Stomach (tissue), 9 donors: ENCODE data around the gene PTCH2. TPM values are rescaled to one million over a fixed set of nuclear protein-coding genes. Genes with fewer than 3 reads are reported as not detected.
A peak's percentile ranks its signal among the peaks of the same experiment; 100 is the strongest.

Experiments used
- DNase-seq, 2 donors: peaks; one replicate each; pipeline versions ENCODE4 v3.0.0 to v3.0.0-alpha.2; 2013 to 2019
- H3K27ac ChIP-seq, 5 donors: fragments of 200-600 bp in 4 of 5; sonication (generic) in 4 of 5; one replicate each; pipeline ENCODE4 v1.5.1; 2013 to 2019; ENCODE audit warnings: mild to moderate bottlenecking in 1 of 5, moderate library complexity in 1 of 5
- H3K27me3 ChIP-seq, 3 donors: fragments of 200-600 bp; sonication (generic); one replicate each; pipeline ENCODE4 v1.5.1; 2017 to 2019; ENCODE audit warnings: mixed run types in 1 of 3
- H3K36me3 ChIP-seq, 4 donors: fragments of 200-600 bp; sonication (generic); 1 replicate in 3 of 4; 2 replicates in 1 of 4; pipeline ENCODE4 v1.5.1; 2016 to 2019
- H3K4me1 ChIP-seq, 4 donors: fragments of 200-600 bp; sonication (generic); one replicate each; pipeline ENCODE4 v1.5.1; 2016 to 2019
- H3K4me3 ChIP-seq, 4 donors: fragments of 200-600 bp; sonication (generic) in 3 of 4; one replicate each; pipeline ENCODE4 v1.5.1; 2016 to 2019; ENCODE audit warnings: mild to moderate bottlenecking in 1 of 4
- H3K9me3 ChIP-seq, 4 donors: fragments of 200-600 bp; sonication (generic); one replicate each; pipeline ENCODE4 v1.5.1; 2016 to 2019
- EP300 ChIP-seq: sonication (generic); formaldehyde crosslinking; IDR thresholded peaks from one replicate; pipeline ENCODE4 v1.6.1; 2017; ENCODE audit warnings: antibody characterized with exemption
- POLR2A ChIP-seq, 4 donors: fragments of 450-650 bp; IDR thresholded peaks; one replicate each; pipeline ENCODE4 v1.6.1; 2016; ENCODE audit warnings: antibody characterized with exemption in 4 of 4, control low read depth in 2 of 4, mild to moderate bottlenecking in 1 of 4, moderate library complexity in 1 of 4
- POLR2AphosphoS5 ChIP-seq, 3 donors: sonication (generic); formaldehyde crosslinking; IDR thresholded peaks; one replicate each; pipeline ENCODE4 v1.6.1; 2016; ENCODE audit warnings: antibody characterized with exemption in 3 of 3
- WGBS, 5 donors: extraction: QIAGEN DNeasy Blood & Tissue Kit in 3 of 5; methylation state at CpG; one replicate each; pipeline versions ENCODE4 v1.1.5 to v1.1.7; 2013 to 2018; 5-methylcytosine and 5-hydroxymethylcytosine counted together
- intact Hi-C: fragments of 100-400 bp; cut with DNase I; formaldehyde crosslinking; loops from one replicate; pipeline ENCODE4 v1.15.1; 2023; ENCODE audit warnings: low total_unique reads
- polyA plus RNA-seq, 3 donors: library from polyadenylated mRNA; stranded (reverse); fragments of 200-250 nt; gene quantifications; one replicate each; pipeline ENCODE4 v1.2.3, GENCODE V29; 2013
- total RNA-seq, 5 donors: library from RNA; depleted of rRNA; stranded (reverse); fragments of >200 nt; gene quantifications; one replicate each; pipeline versions ENCODE4 v1.1.0 to v1.2.3, GENCODE V29; 2014 to 2016
- TF ChIP-seq, protein P1 (sequence below), 7 experiments: fragments of 450-650 bp in 4 of 7; fragments of 200-600 bp in 3 of 7; sonication (generic) in 3 of 7; IDR thresholded peaks; one replicate each; pipeline ENCODE4 v1.5.1; 2016 to 2019; ENCODE audit warnings: antibody characterized with exemption in 7 of 7, control low read depth in 2 of 7, mild to moderate bottlenecking in 1 of 7
- donor health status: healthy with polysubstance abuse.
- donor health status: Bipolar disorder and iron deficiency.
- donor health status: healthy.

Gene PTCH2
- total and polyA plus RNA-seq, 8 donors, result under 0.01 to 2.3 (median 0.40) TPM; not detected in 2

DNA sequence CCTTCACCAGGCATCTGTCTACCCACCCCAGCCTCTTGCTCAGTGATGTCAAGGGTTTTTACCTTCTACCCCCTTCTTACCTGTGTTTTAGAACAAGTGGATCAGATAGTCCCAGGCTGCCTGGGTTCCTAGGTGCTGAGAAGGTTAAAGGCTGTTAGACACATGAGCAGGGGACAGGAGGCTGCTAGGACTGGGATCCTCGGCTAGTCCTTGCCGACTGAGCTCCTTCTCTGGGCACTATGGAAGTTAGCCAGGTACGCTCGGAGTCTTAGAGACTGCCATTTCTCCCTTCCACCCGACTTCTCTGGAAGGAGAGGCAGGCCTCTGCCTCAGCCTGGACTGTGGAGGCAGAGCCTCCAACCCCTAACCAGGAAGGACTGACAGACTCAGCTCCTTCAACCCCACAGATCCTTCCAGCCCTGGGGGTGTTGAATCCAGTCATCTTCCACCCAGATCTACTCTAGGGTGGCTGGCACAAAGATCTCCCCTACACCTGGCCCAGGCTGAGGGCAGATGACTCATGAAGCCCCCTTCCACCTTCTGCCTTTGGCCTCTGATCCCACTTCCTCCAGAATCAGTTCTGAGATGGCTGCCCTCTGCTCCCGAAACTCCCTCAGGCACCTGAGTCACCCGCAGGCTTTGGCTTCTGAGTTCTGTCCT lies 36.2 kb downstream of the PTCH2 start, which contains the start of gene DYNLT4:
Gene DYNLT4, minus strand, starts transcription at position 648 of the 660 bp plus-strand sequence. CDS start 683 bp downstream, outside the sequence.
- DNase-seq, result no peak
- Histone ChIP-seq H3K27me3 (no peaks in the 10 kb centered on the region), H3K9me3 (no peaks in the 10 kb centered on the region), H3K27ac (peak within 1 kb of the TSS; percentile 83 to 99 (median 97)), H3K4me3 (peak within 1 kb of the TSS; percentile 14 to 35 (median 19)), H3K36me3 (peaks cover 28 to 47% (median 43%) of the 10 kb centered on the region in 4 donors), H3K4me1 (peaks cover 59 to 98% (median 72%) of the 10 kb centered on the region in 4 donors)
- intact Hi-C loops, result no loop called here
- WGBS, 5 donors, result 38 to 49% (median 39%) methylated on average over 5 to 7 of the region's 7 CpGs
- no peak for TF ChIP-seq EP300
- TF ChIP-seq POLR2A (IDR thresholded peaks at IDR 0.05), result peak in 1 of 4 donors; percentile 27

DNA sequence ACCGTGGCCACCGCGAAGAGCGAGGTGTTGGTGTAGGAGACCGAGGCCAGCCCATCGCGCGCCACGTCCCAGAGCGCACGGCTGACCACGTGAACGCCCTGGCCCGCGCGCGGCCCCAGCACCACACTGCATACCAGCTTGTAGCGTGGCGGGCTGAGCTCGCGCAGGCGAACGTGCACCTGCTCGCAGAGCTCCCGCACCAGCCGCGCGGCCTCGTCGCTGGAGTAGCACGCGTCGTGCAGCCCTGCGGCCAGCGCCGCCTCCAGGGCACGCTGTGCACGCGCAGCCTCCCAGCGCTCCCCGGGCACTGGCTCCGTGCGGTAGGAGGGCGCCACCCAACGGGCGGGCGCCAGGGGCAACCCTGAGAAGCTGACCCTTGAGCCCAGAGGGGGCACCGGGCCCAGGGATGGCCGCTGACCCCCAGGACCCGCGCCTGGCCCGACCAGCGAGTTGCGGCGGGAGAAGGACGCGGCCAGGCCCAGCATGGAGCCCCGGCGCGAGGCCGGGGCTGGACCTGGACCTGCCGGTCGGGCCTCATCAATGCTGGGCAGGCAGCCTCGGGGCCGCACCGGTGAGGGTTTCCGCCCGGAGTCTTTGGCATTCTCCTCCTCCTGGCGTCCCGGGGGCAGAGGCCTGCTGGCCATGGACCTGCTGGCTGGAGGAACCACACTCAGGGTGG lies 36.9 kb downstream of the PTCH2 start:
- no peaks in the 10 kb centered on the region for H3K9me3 ChIP-seq
- WGBS, 5 donors, result 92 to 97% (median 93%) methylated on average over 17 to 70 of the region's 70 CpGs
- intact Hi-C loops, result no loop called here
- H3K36me3 ChIP-seq, result peaks cover 28 to 47% (median 43%) of the 10 kb centered on the region in 4 donors
- peak overlapping the region in 2 of 4 donors; percentile 9 to 20 for H3K4me3 ChIP-seq
- peaks cover 63 to 98% (median 75%) of the 10 kb centered on the region in 4 donors for H3K4me1 ChIP-seq
- peak in 1 of 2 donors; percentile 17 for DNase-seq
- no peak for TF ChIP-seq POLR2A (IDR thresholded peaks at IDR 0.05)
- no peak for TF ChIP-seq POLR2AphosphoS5 (IDR thresholded peaks at IDR 0.05)
- TF ChIP-seq, protein P1, sequence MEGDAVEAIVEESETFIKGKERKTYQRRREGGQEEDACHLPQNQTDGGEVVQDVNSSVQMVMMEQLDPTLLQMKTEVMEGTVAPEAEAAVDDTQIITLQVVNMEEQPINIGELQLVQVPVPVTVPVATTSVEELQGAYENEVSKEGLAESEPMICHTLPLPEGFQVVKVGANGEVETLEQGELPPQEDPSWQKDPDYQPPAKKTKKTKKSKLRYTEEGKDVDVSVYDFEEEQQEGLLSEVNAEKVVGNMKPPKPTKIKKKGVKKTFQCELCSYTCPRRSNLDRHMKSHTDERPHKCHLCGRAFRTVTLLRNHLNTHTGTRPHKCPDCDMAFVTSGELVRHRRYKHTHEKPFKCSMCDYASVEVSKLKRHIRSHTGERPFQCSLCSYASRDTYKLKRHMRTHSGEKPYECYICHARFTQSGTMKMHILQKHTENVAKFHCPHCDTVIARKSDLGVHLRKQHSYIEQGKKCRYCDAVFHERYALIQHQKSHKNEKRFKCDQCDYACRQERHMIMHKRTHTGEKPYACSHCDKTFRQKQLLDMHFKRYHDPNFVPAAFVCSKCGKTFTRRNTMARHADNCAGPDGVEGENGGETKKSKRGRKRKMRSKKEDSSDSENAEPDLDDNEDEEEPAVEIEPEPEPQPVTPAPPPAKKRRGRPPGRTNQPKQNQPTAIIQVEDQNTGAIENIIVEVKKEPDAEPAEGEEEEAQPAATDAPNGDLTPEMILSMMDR (IDR thresholded peaks at IDR 0.05), result no peak
- TF ChIP-seq EP300, result no peak
- H3K27me3 ChIP-seq, result no peaks in the 10 kb centered on the region
- H3K27ac ChIP-seq, result peak overlapping the region; percentile 83 to 99 (median 97)

DNA sequence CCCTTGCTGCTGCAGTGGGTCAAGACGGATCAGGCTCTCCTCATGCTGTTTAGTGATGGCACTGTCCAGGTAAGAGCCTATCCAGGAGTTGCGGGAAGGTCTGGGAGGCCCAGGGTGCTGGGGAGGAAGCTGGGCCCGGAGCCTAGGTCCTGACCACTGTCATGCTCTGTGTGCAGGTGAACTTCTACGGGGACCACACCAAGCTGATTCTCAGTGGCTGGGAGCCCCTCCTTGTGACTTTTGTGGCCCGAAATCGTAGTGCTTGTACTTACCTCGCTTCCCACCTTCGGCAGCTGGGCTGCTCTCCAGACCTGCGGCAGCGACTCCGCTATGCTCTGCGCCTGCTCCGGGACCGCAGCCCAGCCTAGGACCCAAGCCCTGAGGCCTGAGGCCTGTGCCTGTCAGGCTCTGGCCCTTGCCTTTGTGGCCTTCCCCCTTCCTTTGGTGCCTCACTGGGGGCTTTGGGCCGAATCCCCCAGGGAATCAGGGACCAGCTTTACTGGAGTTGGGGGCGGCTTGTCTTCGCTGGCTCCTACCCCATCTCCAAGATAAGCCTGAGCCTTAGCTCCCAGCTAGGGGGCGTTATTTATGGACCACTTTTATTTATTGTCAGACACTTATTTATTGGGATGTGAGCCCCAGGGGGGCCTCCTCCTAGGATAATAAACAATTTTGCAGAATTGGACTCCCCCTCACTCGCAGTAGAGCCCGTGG lies 37.6 kb downstream of the PTCH2 start:
- TF ChIP-seq, protein P1 (IDR thresholded peaks at IDR 0.05), result no peak
- TF ChIP-seq POLR2A (IDR thresholded peaks at IDR 0.05) (no peak), POLR2AphosphoS5 (IDR thresholded peaks at IDR 0.05) (no peak), EP300 (no peak)
- Histone ChIP-seq H3K36me3 (peaks cover 28 to 47% (median 43%) of the 10 kb centered on the region in 4 donors), H3K4me3 (no peak overlapping the region), H3K27ac (peak overlapping the region in 3 of 5 donors; percentile 93 to 99 (median 97)), H3K27me3 (no peaks in the 10 kb centered on the region), H3K4me1 (peaks cover 62 to 96% (median 75%) of the 10 kb centered on the region in 4 donors), H3K9me3 (no peaks in the 10 kb centered on the region)
- intact Hi-C loops, result no loop called here
- WGBS, 5 donors, result 91 to 94% (median 93%) methylated on average over 17 to 20 of the region's 20 CpGs
- no peak for DNase-seq

DNA sequence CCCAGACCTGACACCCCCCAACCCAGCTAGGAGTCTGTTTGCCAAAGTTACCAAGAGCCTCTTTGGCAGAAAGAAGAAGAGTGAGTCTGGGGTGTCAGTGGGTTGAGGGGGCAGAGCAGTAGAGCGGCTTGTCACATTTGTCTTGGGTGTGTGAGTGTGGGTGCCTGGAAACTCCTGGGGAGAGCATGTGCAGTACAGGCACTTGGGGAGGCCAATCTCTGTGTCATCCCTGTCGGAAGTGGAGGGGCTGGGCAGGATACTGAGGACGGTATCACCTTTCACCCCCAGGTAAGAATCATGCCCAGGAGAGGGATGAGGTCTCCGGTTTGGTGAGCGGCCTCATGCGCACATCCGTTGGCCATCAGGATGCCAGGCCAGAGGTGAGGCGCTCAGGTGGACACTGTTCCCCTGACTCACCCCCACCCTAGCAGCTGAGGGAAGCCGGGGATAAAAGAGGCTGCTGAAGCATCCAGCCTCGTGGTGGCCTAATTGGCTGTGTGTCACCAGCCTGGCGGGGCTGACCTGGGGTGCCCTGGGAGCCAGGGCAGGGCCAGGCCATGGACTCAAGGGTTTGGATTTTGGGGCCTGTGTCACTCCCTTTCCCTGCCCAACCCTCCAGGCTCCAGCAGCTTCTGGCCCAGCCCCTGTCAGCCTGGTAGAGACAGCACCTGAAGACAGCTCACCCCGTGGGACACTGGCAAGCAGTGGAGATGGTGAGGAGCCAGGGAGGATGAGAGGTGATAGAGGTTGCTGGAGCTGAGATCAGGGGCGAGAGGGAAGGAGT lies 39.5 kb downstream of the PTCH2 start:
- no peaks in the 10 kb centered on the region for H3K9me3 ChIP-seq
- H3K27ac ChIP-seq, result peak overlapping the region in 3 of 5 donors; percentile 62 to 97 (median 70)
- DNase-seq, result no peak
- peaks cover 28 to 47% (median 43%) of the 10 kb centered on the region in 4 donors for H3K36me3 ChIP-seq
- intact Hi-C loops, result no loop called here
- 87 to 90% (median 90%) methylated on average over 6 to 13 of the region's 13 CpGs for WGBS, 5 donors
- peaks cover 48 to 85% (median 65%) of the 10 kb centered on the region in 4 donors for H3K4me1 ChIP-seq
- peak overlapping the region in 2 of 4 donors; percentile 58 to 86 for H3K4me3 ChIP-seq
- TF ChIP-seq, protein P1 (IDR thresholded peaks at IDR 0.05), result no peak
- no peak for TF ChIP-seq POLR2AphosphoS5 (IDR thresholded peaks at IDR 0.05)
- no peak for TF ChIP-seq EP300
- TF ChIP-seq POLR2A (IDR thresholded peaks at IDR 0.05), result no peak
- H3K27me3 ChIP-seq, result no peaks in the 10 kb centered on the region
